Measurements from ENCODE around the gene RMC1.
"Not testable (repeated sequence)": the region's sequence is repeated elsewhere in the genome, so short reads cannot be mapped to it uniquely, and the experiment has no call there.

RMC1 gene

DNA sequence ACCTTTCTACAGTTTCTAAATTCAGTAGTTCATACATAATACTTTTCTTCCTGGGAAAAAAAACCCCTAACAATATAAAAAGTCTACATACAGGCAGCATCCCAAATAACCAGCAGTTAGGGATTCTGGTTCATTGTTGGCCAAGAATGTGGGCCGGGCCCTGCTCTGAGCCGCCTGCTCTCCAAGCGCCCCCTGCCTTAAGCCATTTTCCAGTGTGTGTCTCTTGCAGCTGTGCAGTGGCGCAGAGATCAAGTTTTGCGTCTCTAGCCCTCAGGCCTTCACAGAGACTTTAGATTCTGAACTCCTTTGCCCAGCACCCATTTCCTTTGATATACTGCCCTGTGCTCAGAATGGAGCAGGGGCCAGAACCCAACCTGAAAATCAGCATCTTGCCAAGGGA, 32.9 kb downstream of the RMC1 start:
- no peak for DNase-seq

DNA sequence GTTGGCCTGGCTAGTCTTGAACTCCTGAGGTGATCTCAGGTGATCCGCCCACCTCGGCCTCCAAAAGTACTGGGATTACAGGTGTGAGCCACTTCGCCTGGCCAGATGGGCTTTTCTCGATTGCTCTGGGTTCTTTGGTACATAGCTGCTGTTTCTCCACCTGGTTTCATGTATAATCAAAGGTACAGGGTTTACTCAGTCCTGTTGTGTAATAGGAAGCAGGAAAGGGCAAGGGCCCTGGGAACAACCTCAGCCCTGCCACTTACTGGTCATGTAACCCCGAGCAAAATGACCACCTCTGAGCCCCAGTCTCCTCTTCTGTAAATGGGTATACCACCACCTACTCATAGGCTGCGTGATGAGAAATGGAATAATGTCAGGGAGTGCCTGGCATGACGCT, 34.0 kb downstream of the RMC1 start:
- no peak for DNase-seq

DNA sequence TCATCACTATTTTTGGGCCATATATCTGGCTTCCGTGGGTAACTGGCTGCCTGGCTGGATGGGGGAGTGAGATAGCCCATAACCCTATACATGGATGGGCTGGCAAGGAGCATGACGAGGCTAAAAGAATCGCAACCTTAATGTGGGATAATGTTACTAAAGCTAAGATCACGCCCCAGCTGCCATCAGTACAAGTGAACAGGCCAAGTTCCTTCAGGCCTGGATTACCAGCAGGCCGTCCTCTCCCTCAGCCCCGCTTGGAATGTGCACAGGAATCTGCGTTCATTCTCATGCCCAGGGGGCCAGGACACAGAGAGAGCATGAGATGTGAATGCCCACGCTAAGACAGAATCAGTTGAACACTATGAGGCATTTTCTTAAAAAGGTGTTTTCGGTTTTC, 34.7 kb downstream of the RMC1 start:
- DNase-seq, result no peak

DNA sequence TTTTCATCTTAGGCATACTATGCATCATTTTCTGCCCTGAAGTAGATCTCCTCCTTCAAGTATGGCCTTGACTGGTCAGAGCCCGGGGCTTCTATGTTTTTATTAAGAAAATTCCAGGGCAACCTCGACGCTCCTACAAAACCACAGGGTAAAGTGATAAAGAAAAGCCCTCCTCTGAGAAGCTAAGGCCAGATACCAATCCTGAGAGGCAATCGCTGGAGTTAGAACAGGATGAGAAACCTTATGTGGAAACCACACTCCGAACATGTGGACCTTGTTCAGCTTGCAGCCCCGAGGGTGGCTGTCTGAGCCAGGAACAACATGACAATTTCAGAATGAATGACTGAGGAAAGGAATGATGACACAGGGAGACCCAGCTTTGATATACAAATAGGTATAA, 35.6 kb downstream of the RMC1 start:
- DNase-seq, result no peak

DNA sequence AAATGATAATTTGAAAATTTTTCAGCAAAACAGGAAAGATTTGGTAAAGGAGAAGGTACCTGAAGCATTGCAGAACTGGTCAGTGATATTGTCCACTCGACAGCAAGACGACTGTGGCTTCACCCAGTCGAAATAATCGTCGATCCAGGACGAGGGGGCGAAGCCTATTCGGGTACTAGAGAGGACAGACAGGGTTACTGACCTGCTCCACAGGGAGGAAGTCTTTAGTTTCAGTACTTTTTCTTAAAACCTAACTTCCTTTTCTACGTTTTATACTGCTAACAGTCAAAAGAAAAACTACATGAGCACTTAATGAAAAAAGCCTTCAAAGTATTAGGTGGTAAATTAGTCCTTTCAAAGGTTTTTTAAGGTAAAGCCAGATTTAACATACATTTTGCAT, 36.0 kb downstream of the RMC1 start:
- no peak for DNase-seq

DNA sequence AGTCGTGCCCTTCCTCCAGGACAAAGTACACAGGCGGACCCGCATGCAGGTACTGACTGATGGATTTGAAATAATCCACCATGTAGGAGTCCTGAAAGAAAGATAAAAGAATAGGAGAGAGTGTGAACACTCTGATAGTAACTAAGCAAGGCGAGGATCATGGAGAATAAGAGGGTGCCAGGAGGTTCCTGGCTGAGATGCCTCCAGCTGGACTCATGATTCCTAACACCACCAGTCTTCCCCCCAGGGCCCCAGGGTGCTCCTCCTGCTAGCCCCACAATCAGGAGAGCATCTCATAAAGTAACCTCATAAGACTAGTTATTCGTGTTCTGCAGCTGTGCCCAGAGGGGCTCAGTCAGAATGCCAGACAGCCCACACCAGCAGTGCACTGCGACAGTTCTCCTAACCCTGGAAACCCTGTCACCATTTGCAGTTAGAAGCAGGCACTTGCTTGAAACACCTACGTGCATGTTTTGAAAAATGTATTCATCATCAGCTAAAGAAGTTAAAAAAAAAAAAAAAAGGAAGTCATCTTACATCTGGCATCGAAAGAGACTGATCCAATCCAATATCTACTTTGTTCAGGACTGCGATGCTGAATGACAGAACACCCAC, 36.7 kb downstream of the RMC1 start:
- no peak for DNase-seq

DNA sequence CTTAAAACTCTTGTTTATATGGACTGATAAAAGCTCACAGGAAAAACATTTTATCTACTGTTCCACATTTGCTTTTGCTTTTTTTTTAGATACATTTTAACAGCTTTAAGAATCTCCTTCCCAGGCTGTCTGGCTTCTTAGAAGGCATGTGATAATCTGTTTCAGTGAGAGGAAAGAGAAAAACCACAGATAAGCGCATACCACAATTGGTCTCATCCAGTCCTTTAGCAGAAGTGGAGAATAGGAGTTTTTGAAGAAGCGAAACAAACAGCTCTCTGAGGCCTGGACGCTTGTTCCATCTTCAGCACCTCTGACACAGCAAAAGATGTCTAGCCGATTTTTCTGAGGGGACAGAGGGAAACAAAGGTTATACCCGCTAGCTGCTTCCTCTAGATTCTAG, 37.6 kb downstream of the RMC1 start:
- DNase-seq, result peak in 1 of 2 donors; percentile 8

DNA sequence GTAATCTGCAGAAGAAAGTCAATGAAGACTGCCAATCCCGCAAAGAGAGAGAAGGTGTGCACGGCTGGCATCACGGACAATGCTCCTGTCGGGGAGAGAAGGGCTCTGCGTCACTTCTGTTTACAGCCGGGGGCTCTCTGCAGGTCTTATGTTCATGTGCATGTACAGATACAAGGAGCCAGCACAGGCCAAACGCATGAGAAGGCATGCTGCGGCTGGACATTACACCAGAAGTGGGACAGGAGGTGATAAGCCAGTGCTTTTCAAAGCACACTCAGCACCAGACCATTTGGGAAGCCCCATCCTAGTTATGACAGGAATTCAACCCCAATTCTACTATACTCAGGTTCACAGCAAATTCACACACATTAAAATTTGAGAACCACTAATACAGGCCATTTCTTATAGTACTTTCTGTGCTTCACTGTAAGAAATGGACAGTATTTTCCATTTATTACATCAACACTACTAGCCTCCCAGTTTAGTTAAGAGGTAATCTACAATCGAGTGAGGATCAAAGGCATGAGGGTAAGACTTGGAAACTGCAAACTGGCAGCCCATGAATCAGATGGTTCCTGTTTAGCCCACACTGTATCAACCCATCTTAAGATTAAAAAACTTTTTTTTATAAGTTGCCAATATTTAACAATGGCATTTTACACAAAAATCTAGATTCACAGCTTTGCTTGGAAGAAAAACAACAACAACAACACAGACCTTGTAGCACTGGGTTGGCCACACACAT, 38.2 kb downstream of the RMC1 start:
- DNase-seq, result no peak

DNA sequence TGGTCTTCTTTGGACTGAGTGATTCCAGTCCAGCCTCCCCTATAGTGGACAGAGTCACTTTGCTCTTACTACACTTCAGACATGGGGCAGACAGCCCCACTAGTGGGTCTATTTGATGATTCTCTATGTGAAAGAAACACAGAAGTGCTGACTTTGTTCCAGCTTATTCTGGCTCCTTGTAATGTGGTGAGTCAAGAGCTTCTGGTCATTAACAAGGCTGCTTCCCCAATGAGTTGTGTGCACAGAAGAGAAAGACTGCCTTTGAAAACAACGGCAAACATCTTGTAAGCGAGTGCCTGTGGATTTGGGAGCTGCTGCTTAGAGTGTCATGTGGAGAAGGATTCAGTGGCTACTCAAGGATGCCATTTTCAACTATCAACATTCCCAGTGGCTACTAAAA, 39.1 kb downstream of the RMC1 start:
- no peak for DNase-seq

DNA sequence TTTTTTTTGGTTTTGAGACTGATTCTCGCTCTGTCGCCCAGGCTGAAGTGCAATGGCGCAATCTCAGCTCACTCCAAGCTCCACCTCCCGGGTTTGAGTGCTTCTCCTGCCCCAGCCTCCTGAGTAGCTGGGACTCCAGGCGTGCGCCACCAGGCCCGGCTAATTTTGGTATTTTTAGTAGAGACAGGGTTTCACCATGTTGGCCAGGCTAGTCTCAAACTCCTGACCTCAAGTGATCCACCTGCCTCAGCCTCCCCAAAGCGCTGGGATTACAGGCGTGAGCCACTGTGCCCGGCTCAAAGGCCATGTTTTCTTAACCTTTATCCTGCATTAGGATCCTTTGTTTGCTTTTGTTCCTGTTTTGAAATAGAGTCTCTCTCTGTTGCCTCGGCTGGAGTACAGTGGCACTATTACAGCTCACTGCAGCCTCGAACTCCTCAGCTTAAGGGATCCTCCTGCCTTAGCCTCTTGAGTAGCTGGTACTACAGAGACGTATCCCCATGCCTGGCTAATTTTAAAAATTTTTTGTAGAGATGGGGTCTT, 42.0 kb downstream of the RMC1 start:
- DNase-seq, result no peak

DNA sequence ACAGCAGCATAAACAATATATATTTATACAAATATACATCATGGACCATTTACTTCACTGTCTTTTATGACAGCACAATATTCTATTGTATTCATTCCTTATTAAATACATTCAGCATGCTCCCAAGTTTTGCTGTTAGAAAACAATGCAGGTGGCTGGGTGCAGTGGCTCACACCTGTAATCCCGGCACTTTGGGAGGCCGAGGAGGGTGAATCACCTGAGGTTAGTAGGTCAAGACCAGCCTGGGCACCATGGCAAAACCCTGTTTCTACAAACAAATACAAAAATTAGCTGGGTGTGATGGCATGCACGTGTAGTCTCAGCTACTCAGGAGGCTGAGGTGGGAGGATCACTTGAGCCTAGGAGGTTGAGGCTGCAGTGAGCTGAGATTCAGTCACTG, 44.0 kb downstream of the RMC1 start:
- DNase-seq, result no peak

DNA sequence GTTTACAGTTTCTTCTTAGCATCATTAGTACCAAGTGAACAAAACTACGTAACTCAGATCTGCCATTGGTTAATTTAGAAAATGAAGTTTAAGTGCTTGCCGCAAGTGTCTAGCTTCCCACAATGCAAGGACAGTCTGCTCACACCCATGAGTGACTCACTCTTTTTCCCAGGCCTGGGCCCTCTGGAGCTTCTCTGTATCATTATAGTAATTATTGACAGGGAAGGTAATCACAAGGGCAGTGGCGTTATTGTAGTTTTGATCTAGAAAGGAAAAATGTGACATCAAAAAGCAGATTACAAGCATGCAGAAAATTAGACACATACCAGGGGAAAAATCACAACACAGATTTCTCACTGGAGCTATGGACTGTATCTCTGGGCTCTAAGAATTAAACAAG, 44.5 kb downstream of the RMC1 start:
- no peak for DNase-seq

DNA sequence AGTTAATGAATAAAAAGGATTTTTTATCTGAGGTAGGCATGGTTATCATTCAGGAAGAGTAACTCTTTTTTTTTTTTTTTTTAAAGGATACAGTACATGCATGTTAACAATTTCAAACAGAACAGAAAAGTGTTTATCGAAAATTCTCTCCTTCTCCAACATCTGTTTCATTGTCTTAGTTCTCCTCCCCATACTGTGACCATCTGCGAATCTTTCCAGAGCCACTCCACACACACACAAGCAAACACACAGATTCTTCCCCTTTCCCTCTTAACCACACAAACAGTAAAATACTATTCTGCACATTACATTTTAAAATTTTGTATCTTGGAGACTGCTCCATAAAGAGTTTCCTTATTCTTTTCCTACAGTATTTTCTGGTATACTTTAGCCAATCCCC, 45.0 kb downstream of the RMC1 start:
- no peak for DNase-seq

DNA sequence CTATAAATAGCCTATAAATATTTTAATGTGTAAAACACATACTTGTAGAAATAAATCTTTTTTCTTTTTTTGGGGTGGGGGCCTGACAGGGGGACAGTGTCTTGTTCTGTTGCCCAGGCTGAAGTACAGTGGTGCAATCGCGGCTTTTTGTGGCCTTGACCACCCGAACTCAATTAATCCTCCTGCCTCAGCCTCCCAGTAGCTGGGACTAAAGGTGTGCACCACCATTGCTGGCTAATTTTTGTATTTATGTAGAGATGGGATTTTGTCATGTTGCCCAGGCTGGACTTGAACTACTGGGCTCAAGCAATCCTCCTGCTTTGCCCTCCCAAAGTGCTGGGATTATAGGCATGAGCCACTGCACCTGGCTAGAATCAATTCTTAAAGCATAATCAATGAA, 45.4 kb downstream of the RMC1 start:
- no peak for DNase-seq

DNA sequence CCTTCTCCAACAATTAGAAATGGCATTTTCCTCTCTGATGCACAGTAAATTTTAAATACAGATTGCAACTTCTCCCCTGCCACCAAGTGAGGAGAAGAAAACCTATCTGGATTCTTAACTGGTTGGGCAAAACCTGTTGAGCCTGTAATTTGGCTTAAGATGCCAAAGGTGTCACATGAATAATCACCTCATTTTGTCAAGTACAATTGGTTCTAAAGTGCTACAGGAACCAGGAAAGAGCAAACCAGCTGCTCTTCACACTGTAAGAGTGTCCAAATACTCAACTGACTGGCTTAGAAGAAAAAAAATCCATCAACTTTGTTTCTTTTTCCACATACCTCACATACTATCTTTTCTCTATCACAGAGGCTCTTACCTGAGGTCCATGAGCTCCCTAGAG, 47.6 kb downstream of the RMC1 start:
- no peak for DNase-seq

DNA sequence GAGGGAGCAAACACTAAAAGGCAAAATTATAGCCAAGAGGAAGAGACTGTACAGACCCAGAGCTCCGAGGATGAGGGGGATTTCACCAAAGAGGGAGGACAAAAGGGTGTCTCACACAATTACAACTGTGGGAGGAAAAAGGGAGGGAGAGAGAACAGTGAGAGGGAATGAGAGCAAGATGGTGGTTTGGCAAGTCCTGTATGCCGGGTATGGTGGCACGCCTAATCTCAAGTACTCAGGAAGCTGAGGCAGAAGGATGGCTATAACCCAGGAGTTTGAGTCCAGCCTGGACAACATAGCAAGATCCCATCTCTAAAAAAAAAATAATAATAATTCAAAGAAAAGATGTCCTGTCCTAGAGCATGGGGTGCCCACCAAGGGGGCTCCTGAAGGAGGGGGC, 48.7 kb downstream of the RMC1 start:
- DNase-seq, result no peak

DNA sequence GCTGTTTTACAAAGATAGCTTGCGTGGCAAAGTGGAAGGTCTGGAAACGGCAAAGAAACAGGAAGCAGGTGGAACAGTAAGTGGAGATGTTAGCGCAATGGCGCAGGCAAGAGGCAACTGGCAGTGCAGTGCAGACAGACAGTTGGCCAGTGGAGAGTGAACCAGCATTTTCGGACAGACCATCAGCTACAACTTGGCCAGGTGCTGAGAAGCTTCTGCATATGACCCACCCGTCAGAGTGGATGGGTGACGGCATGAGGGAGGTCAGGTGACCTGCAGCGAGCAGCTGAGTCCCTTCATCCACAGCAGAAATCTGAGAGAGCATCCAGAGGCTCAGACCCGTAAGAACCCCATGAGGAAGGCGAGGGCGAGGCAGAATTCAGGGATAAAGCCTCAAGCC, 49.2 kb downstream of the RMC1 start:
- no peak for DNase-seq

DNA sequence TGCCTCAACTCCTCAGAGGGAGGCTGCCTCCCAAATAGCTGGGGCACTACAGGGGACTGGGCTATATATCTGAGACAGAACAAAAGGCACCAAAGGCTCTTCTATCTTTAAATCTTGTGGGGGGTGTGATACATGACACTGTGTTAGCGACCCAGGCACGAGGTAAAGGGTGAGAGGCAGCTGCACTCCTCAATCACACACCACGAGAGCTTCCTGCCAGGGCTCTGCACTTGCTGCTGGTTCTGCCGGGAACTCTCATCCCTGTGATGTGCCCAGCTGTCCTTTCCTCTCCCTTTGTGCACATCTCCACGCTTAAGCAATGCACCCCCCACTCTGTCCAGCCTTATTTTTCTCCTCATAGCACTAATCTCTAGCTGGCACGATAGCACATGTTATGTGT, 50.6 kb downstream of the RMC1 start:
- DNase-seq, result no peak

DNA sequence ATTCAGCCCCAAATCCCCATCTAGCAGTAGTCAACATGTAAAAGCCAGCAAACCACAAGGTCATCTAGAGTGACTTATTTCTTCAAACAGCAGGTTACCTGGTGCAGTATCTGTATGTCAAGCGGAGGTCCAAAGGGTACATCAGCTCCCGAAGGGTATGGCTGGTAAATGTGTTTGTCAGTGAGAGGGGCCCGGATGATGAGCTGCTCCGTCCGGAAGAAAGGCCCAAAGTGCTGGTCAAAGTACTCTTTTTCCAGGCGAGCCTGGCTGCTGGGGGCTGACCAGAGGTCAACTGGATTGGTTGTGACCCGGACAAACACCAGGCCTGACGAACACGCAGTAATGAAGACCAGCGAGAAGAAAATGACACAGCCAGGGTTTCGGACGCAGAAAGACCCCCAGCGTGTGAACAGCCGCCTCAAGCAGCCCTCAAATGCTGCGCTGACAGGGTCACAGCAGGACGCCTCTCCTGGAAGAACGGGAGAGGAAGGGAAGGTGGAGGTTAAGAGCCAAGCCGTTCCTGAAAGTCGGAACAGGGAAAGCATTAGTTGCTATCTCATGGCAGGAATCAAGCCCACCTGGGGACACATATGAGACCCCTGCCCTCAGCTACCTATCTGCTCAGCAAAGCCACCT, 53.0 kb downstream of the RMC1 start:
- no peak for DNase-seq

DNA sequence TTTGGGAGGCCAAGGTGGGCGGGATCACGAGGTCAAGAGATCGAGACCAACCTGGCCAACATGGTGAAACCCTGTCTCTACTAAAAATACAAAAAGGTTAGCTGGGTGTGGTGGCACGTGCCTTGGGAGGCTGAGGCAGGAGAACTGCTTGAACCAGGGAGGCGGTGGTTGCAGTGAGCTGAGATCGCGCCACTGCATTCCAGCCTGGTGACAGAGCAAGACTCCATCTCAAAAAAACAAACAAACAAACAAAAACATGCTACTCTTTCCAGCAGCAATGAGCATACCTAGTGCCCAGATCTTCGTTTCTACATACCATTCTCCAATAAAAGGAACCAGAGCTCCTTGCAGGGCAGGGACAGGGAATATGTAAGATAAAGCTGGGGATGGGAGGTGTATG, 54.2 kb downstream of the RMC1 start:
- not testable (repeated sequence) for DNase-seq

DNA sequence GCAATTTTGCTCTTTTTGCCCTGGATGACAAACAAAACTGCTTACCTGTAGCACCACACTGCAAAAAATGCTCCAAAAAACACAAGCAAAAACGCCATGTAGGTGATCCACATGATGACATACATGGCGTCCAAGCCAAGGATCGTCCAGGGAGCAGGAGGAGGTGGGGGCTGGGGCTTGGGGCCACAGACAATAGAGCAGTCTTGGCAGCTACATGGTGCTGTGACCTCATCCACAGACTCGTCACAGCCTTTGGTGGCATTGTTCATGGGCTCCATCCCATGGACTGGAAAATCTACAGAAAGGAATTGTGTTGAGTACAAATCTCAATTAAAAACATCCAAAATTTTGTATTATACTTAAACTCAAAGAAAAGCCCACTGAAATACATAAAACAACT, 56.9 kb downstream of the RMC1 start:
- no peak for DNase-seq

DNA sequence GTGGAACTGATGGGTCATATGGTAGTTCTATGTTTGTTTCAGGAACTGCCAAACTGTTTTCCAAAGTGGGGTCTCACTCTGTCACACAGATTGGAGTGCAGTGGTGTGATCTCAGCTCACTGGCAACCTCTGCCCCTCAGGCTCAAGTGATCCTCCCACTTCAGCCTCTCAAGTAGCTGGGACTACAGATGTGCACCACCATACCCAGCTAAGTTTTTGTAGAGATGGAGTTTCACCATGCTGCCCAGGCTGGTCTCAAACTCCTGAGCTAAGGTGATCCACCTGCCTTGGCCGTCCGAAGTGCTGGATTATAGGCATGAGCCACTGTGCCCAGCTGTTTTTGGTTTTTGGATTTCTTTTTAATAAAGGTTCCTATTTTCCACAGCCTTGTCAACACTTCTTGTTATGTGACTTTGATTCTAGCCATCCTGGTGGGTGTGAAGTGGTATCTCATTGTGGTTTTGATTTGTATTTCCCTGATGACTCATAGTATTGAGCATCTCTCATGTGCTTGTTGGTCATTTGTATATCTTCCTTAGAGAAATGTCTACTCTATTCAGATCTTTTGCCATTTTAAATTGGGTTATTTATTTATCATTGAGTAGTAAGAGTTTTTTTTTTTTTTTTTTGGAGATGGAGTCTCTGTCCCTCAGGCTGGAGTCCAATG, 60.2 kb downstream of the RMC1 start:
- no peak for DNase-seq

DNA sequence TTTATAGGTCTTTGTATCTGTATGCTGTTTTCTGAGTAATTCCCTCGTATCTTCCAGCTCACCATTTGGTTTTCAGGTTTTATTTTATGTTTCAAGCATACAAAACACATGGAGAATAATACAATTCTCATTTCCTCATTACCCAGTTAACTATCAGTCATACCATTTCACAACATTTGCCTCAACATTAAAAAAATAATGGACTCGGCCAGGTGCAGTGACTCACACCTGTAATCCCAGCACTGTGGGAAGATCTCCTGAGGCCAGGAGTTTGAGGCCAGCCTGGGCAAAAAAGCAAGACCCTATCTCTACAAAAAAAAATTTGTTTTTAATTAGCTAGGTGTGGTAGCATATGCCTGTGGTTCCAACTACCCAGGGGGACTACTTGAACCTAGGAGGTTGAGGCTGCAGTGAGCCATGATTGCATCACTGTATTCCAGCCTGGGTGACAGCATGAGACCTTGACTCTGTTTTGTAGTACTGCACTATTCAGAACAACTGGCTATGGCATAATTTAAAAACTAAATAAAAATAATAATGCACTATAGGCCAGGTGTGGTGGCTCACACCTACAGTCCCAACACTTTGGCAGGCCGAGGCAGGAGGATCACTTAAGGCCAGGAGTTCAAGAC, 62.7 kb downstream of the RMC1 start:
- DNase-seq, result no peak
